Suppressor macrophage treated with lipopolysaccharide for 1 hour (primary cell): ENCODE measurements around the gene TRIOBP.

ENCODE experiments used
- DNase-seq, 3 donors: peaks; one replicate each; pipeline ENCODE4 v3.0.0-alpha.2; 2020 to 2022

TRIOBP gene

GRCh38 chr22:37672206-37672919, 24.5 kb upstream of the TRIOBP start:
- no peak for DNase-seq

GRCh38 chr22:37672920-37673455, 23.9 kb upstream of the TRIOBP start:
- no peak for DNase-seq

GRCh38 chr22:37674248-37674647, 22.6 kb upstream of the TRIOBP start:
- no peak for DNase-seq

GRCh38 chr22:37674951-37675929, 21.6 kb upstream of the TRIOBP start, which contains the start of gene LGALS1:
Gene LGALS1, plus strand, starts transcription at chr22:37675636. Its CDS starts 67 bp downstream, at chr22:37675703.
- DNase-seq: peak; percentile 96 to 98 (median 97)

GRCh38 chr22:37675930-37676735, 20.7 kb upstream of the TRIOBP start:
- DNase-seq: peak; percentile 44 to 71 (median 48)

- DNase-seq: peak; percentile 92 to 97 (median 93)
These were observed 19.9 kb upstream of the TRIOBP start for GRCh38 chr22:37676736-37677492.

- DNase-seq: no peak
These were observed 19.3 kb upstream of the TRIOBP start for GRCh38 chr22:37677493-37677974.

- DNase-seq: no peak
These were observed 18.5 kb upstream of the TRIOBP start for GRCh38 chr22:37678372-37678771.

GRCh38 chr22:37679670-37680069, 17.2 kb upstream of the TRIOBP start:
- DNase-seq: no peak

- DNase-seq: no peak
These were observed 16.5 kb upstream of the TRIOBP start for GRCh38 chr22:37680191-37680851.

- DNase-seq: no peak
These were observed 15.8 kb upstream of the TRIOBP start for GRCh38 chr22:37681001-37681424.

- DNase-seq: peak; percentile 82 to 86 (median 84)
These were observed 15.2 kb upstream of the TRIOBP start for GRCh38 chr22:37681556-37682049.

GRCh38 chr22:37684803-37685615, 11.8 kb upstream of the TRIOBP start:
- DNase-seq: no peak

GRCh38 chr22:37686002-37686982, 10.6 kb upstream of the TRIOBP start, which contains the start of gene NOL12:
Gene NOL12, plus strand, starts transcription at chr22:37686343. Its CDS starts 50 bp downstream, at chr22:37686393.
- DNase-seq: peak; percentile 87 to 92 (median 91)

- DNase-seq: no peak
These were observed 6.4 kb upstream of the TRIOBP start for GRCh38 chr22:37690407-37690806.

GRCh38 chr22:37690901-37691504, 5.8 kb upstream of the TRIOBP start:
- DNase-seq: no peak

- no peak for DNase-seq
These were observed 4.1 kb upstream of the TRIOBP start for GRCh38 chr22:37692627-37693285.
